ENCODE results near the gene CDKAL1.

DNA sequence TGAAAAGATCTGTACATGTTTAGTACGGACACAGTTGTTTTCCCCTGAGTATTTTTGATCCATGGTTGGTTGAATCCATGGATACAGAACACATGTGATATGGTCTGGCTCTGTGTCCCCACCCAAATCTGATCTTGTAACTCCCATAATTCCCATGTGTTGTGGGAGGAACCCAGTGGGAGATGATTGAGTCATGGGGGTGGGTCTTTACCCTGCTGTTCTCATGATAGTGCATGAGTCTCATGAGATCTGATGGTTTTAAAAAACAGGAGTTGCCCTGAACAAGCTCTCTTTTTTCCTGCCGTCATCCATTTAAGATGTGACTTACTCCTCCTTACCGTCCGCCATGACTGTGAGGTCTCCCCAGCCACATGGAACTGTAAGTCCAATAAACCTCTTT lies 139.2 kb downstream of the CDKAL1 start:
- TF ChIP-seq, protein P1, sequence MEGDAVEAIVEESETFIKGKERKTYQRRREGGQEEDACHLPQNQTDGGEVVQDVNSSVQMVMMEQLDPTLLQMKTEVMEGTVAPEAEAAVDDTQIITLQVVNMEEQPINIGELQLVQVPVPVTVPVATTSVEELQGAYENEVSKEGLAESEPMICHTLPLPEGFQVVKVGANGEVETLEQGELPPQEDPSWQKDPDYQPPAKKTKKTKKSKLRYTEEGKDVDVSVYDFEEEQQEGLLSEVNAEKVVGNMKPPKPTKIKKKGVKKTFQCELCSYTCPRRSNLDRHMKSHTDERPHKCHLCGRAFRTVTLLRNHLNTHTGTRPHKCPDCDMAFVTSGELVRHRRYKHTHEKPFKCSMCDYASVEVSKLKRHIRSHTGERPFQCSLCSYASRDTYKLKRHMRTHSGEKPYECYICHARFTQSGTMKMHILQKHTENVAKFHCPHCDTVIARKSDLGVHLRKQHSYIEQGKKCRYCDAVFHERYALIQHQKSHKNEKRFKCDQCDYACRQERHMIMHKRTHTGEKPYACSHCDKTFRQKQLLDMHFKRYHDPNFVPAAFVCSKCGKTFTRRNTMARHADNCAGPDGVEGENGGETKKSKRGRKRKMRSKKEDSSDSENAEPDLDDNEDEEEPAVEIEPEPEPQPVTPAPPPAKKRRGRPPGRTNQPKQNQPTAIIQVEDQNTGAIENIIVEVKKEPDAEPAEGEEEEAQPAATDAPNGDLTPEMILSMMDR (conservative IDR thresholded peaks at IDR 0.05; ENCODE audit: low read depth, low read length), result no peak
- TF ChIP-seq EZH2phosphoT487 (IDR thresholded peaks at IDR 0.05; ENCODE audit: borderline replicate concordance, low read length), result no peak
